CD4-positive, CD25-positive, alpha-beta regulatory T cell (primary cell): ENCODE data around the gene RNF10. TPM values are rescaled to one million over a fixed set of nuclear protein-coding genes. Genes with fewer than 3 reads are reported as not detected.
"Not testable (repeated sequence)": the region's sequence is repeated elsewhere in the genome, so short reads cannot be mapped to it uniquely, and the experiment has no call there.

Experiments used
- ATAC-seq, 2 donors: fragments of 150-1000 bp; cut with Tn5 transposase; one replicate each; pipeline ENCODE4 v1.10.0; 2021; ENCODE audit warnings: low read depth in 2 of 2, moderate number of reproducible peaks in 2 of 2, moderate library complexity in 1 of 2
- DNase-seq, 3 donors: peaks; one replicate each; pipeline versions ENCODE4 v3.0.0 to v3.0.0-alpha.2; 2012 to 2022; ENCODE audit warnings: mixed read lengths in 1 of 3
- H3K27ac ChIP-seq: one replicate; pipeline ENCODE4 v1.7.0; 2013; ENCODE audit warnings: mild to moderate bottlenecking, low read length; ENCODE audit not compliant: insufficient read depth, poor library complexity, severe bottlenecking
- H3K27me3 ChIP-seq: one replicate; pipeline ENCODE4 v1.7.0; 2013; ENCODE audit warnings: low read length; ENCODE audit not compliant: control insufficient read depth, insufficient read depth
- H3K36me3 ChIP-seq: one replicate; pipeline ENCODE4 v1.7.0; 2013; ENCODE audit warnings: mild to moderate bottlenecking, low read length, moderate library complexity; ENCODE audit not compliant: control insufficient read depth, insufficient read depth
- H3K4me1 ChIP-seq: 2 replicates; pipeline ENCODE4 v1.7.0; 2013; ENCODE audit warnings: mild to moderate bottlenecking, low read length; ENCODE audit not compliant: insufficient read depth, control insufficient read depth, poor library complexity, severe bottlenecking
- H3K4me3 ChIP-seq: one replicate; pipeline ENCODE4 v1.7.0; 2013; ENCODE audit warnings: low read depth, mild to moderate bottlenecking, low read length, moderate library complexity
- H3K9me3 ChIP-seq, 2 experiments: 1 replicate in 1 of 2; 2 replicates in 1 of 2; pipeline ENCODE4 v1.7.0; 2013; ENCODE audit warnings: low read length in 2 of 2, mild to moderate bottlenecking in 1 of 2, moderate library complexity in 1 of 2; ENCODE audit not compliant: control insufficient read depth in 2 of 2
- H3K27ac Mint-ChIP-seq, 3 donors: one replicate each; pipeline ENCODE4 v1.8.0; 2020 to 2022; ENCODE audit warnings: mild to moderate bottlenecking in 3 of 3, mixed read lengths in 3 of 3, moderate library complexity in 2 of 3
- H3K27me3 Mint-ChIP-seq: one replicate; pipeline ENCODE4 v1.8.0; 2022; ENCODE audit warnings: mild to moderate bottlenecking, mixed read lengths
- H3K36me3 Mint-ChIP-seq: one replicate; pipeline ENCODE4 v1.8.0; 2020; ENCODE audit warnings: mixed read lengths
- H3K4me1 Mint-ChIP-seq, 4 donors: one replicate each; pipeline ENCODE4 v1.8.0; 2020 to 2022; ENCODE audit warnings: mixed read lengths in 4 of 4, mild to moderate bottlenecking in 1 of 4
- H3K4me3 Mint-ChIP-seq, 4 donors: one replicate each; pipeline ENCODE4 v1.8.0; 2020 to 2022; ENCODE audit warnings: mild to moderate bottlenecking in 4 of 4, mixed read lengths in 4 of 4, moderate library complexity in 3 of 4
- H3K9me3 Mint-ChIP-seq, 7 donors: one replicate each; pipeline ENCODE4 v1.8.0; 2020 to 2022; ENCODE audit warnings: mixed read lengths in 7 of 7, mild to moderate bottlenecking in 3 of 7, moderate library complexity in 2 of 7
- polyA plus RNA-seq, 4 donors: library from polyadenylated mRNA; unstranded; fragments of 300-500 nt; fragmentation: Illumina TruSeq; gene quantifications; one replicate each; pipeline ENCODE4 v1.2.3, GENCODE V29; 2021
- total RNA-seq: library from RNA; stranded (reverse); gene quantifications from one replicate; pipeline ENCODE4 v1.2.3, GENCODE V29; 2022

Gene RNF10
- total and polyA plus RNA-seq, 5 donors from 2014 or later, result 106 to 434 (median 121) TPM

DNA sequence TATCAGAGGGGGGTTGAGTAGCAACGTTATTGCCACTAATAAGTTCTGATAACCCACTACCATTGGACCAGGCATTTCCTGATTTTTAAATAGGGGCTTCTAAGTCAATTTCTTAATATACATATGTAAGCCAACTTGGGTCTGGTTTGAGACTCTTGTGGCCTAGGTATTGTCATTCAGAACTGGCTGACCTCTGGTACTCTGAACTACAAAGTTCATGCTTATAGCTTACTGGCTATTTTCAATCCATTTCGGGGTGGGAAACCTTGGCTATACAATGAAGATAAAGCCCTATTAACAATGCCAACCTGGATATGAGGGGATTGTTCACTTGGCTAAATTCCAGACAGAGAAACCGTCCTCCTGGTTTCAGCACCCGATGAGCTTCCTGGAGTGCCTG is 29.6 kb upstream of the RNF10 start:
- H3K4me1 ChIP-seq, result no peaks in the 10 kb centered on the region
- H3K27me3 ChIP-seq, result no peaks in the 10 kb centered on the region
- H3K27ac ChIP-seq, result no peak overlapping the region
- ATAC-seq (no peak), DNase-seq (no peak)
- peaks cover 0 to 1% (median 0%) of the 10 kb centered on the region in 7 donors for H3K9me3 Mint-ChIP-seq
- no peak overlapping the region for H3K27ac Mint-ChIP-seq
- no peak overlapping the region for H3K4me3 Mint-ChIP-seq
- H3K36me3 Mint-ChIP-seq, result peaks cover 25% of the 10 kb centered on the region
- H3K4me3 ChIP-seq, result no peak overlapping the region
- H3K9me3 ChIP-seq, result no peaks in the 10 kb centered on the region
- H3K36me3 ChIP-seq, result peaks cover 21% of the 10 kb centered on the region
- no peaks in the 10 kb centered on the region for H3K27me3 Mint-ChIP-seq
- H3K4me1 Mint-ChIP-seq, result peaks cover 0 to 5% (median 2%) of the 10 kb centered on the region in 4 donors

DNA sequence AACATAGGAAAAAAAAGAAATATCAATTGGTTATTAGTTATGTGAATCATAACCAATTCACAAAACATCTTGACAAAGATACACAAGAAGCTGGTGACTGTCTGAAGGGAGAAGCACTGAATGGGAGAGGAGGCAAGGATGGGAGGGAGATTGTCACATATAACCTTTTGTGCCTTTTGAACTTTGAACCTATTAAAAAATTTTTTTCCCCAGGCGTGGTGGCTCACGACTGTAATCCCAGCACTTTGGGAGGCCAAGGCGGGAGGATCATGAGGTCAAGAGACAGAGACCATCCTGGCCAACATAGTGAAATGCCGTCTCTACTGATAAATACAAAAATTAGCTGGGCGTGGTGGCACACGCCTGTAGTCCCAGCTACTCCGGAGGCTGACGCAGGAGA is 25.6 kb upstream of the RNF10 start:
- H3K4me3 ChIP-seq, result no peak overlapping the region
- H3K4me3 Mint-ChIP-seq, result no peak overlapping the region
- peaks cover 0 to 1% (median 0%) of the 10 kb centered on the region in 7 donors for H3K9me3 Mint-ChIP-seq
- no peak overlapping the region for H3K27ac ChIP-seq
- no peaks in the 10 kb centered on the region for H3K4me1 Mint-ChIP-seq
- DNase-seq (no peak), ATAC-seq (no peak)
- H3K4me1 ChIP-seq, result no peaks in the 10 kb centered on the region
- H3K36me3 Mint-ChIP-seq, result peaks cover 20% of the 10 kb centered on the region
- H3K9me3 ChIP-seq, result no peaks in the 10 kb centered on the region
- peaks cover 20% of the 10 kb centered on the region for H3K36me3 ChIP-seq
- H3K27me3 ChIP-seq, result no peaks in the 10 kb centered on the region
- no peak overlapping the region for H3K27ac Mint-ChIP-seq
- no peaks in the 10 kb centered on the region for H3K27me3 Mint-ChIP-seq

DNA sequence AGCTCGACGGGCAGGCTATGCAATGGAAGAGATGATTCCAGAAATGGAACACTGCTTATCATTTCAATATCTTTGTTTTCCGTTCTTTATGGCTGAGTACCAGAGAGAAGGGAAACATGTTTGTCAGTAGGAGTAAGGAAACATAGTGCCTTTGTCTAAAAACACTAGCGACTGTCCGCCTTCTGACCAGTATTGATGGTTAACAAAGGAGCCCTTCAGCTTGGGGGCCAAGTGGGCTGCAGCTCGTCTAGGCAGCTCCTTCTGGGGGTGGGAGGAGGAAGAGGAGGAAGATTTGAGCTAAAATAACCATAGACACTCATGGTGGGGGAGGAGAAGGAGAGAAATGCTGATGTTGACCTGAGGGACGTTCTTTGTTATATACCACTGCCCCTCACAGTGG is 20.2 kb upstream of the RNF10 start:
- H3K27ac ChIP-seq, result no peak overlapping the region
- H3K27me3 ChIP-seq, result no peaks in the 10 kb centered on the region
- no peaks in the 10 kb centered on the region for H3K9me3 ChIP-seq
- H3K9me3 Mint-ChIP-seq, result no peaks in the 10 kb centered on the region
- no peak for DNase-seq
- peaks cover 28% of the 10 kb centered on the region for H3K36me3 ChIP-seq
- no peaks in the 10 kb centered on the region for H3K4me1 ChIP-seq
- H3K4me3 Mint-ChIP-seq, result no peak overlapping the region
- no peaks in the 10 kb centered on the region for H3K27me3 Mint-ChIP-seq
- no peak overlapping the region for H3K27ac Mint-ChIP-seq
- no peak for ATAC-seq
- H3K4me3 ChIP-seq, result no peak overlapping the region
- peaks cover 22% of the 10 kb centered on the region for H3K36me3 Mint-ChIP-seq
- H3K4me1 Mint-ChIP-seq, result no peaks in the 10 kb centered on the region

DNA sequence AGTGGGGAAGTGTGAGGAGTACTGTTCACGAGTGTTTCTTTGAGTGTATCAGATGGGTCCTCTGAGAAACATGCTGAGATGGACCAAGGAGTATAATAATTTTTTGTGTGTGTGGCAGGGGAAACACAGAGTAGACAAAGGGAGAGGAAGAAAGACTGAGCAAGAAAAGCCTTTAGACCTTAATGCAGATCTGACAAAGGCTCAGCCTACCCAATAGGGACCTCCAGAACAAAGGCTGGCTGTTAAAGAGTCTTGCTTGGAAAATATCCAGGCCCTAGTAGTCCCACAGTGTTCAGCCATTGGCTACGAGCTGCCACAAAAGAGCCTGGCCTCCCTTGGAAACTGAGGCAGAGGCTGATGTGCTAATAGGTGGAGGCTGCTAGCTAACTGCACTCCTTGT is 18.7 kb upstream of the RNF10 start:
- peaks cover 15% of the 10 kb centered on the region for H3K36me3 ChIP-seq
- H3K27ac Mint-ChIP-seq, result peak overlapping the region in 1 of 3 donors; percentile 18

DNA sequence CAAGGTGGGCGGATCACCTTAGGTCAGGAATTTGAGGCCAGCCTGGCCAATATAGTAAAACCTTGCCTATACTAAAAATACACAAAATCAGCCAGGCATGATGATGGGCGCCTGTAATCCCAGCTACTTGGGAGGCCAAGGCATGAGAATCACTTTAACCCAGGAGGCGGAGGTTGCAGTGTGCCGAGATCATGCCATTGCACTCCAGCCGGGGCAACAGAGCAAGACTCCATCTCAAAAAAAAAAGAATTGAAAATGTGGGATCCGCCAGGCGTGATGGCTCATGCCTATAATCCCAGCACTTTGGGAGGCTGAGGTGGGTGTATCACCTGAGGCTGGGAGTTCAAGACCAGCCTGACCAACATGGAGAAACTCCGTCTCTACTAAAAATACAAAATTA is 14.8 kb upstream of the RNF10 start:
- not testable (repeated sequence) for H3K4me1 Mint-ChIP-seq, DNase-seq, H3K27me3 Mint-ChIP-seq, H3K27me3 ChIP-seq, H3K4me3 ChIP-seq, H3K9me3 ChIP-seq, ATAC-seq, H3K27ac Mint-ChIP-seq, H3K4me1 ChIP-seq, H3K9me3 Mint-ChIP-seq, H3K27ac ChIP-seq, H3K4me3 Mint-ChIP-seq
- H3K36me3 Mint-ChIP-seq, result peaks cover 13% of the 10 kb centered on the region
- peaks cover 11% of the 10 kb centered on the region for H3K36me3 ChIP-seq

More for the DNA sequence above, 18.7 kb upstream of the RNF10 start:
- H3K36me3 Mint-ChIP-seq, result peaks cover 16% of the 10 kb centered on the region
- Histone ChIP-seq H3K4me3 (no peak overlapping the region), H3K27ac (no peak overlapping the region), H3K27me3 (no peaks in the 10 kb centered on the region), H3K9me3 (no peaks in the 10 kb centered on the region), H3K4me1 (no peaks in the 10 kb centered on the region)
- H3K4me1 Mint-ChIP-seq, result no peaks in the 10 kb centered on the region
- ATAC-seq (no peak), DNase-seq (no peak)
- no peaks in the 10 kb centered on the region for H3K27me3 Mint-ChIP-seq
- no peaks in the 10 kb centered on the region for H3K9me3 Mint-ChIP-seq
- H3K4me3 Mint-ChIP-seq, result no peak overlapping the region

DNA sequence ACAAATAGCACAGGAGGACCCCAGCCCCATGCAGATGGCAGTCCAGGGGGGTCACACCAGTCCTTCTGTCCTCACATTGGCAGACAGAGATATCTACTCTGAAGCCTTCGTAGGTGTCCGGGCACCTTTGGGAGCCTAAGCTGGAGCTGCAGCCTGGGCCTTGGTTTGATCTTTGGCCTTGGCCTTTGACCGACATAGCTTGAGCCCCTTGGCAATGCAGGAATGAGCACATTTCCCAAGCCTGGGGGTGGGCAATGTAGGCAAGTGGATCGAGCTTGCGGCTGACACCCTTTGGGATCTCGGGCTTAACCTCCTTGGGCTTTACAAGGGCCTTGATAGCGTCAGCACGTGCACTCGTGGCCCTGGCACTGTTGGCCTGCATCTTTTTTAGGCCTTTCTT is 11.6 kb upstream of the RNF10 start:
- no peak for ATAC-seq
- peak overlapping the region in 1 of 3 donors; percentile 23 for H3K27ac Mint-ChIP-seq
- H3K4me1 ChIP-seq, result no peaks in the 10 kb centered on the region

DNA sequence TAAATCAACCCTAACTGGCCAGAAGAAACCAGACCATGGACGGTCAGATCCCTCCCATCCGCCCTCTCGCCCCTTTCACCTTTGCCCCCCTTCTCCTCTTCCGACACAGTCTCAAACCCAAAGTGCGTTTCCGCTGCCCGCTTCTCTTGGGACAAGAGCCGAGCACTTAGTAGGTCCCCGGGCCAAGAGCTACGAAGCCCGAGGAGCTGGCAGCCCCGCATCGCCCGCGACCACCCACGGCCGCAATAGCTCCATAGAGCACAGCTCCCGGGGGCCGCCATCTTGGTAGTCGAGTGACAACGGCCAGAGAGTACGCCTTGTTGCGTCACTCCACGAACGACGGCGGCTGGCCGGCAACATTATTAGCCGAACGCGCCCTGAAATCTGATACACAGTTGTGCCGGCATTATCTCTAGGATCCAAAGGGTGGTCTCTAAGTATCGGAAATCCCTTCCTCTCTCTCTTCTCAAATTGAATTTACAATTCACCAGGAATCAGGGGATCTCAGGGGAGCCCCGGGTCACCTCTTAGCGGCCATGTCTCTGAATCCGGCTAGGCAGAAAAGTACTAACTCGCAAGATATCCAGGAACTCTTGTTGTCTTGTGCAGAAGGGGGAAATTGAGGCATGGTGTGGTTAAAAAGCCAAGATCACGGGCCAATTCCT is 5.2 kb upstream of the RNF10 start, which contains the start of gene COQ5:
COQ5 (minus strand) TSS at position 298 of the 665 bp plus-strand sequence; CDS start at position 281, 17 bp downstream.
- peak within 1 kb of the TSS; percentile 98 to 100 (median 100) for H3K4me3 Mint-ChIP-seq

More for the DNA sequence above, 11.6 kb upstream of the RNF10 start:
- Histone ChIP-seq H3K27me3 (no peaks in the 10 kb centered on the region), H3K4me3 (no peak overlapping the region), H3K27ac (no peak overlapping the region), H3K9me3 (no peaks in the 10 kb centered on the region), H3K36me3 (no peaks in the 10 kb centered on the region)
- no peak for DNase-seq
- no peaks in the 10 kb centered on the region for H3K27me3 Mint-ChIP-seq
- peaks cover 0 to 1% (median 0%) of the 10 kb centered on the region in 7 donors for H3K9me3 Mint-ChIP-seq
- H3K4me3 Mint-ChIP-seq, result no peak overlapping the region
- peaks cover 0 to 6% (median 5%) of the 10 kb centered on the region in 4 donors for H3K4me1 Mint-ChIP-seq
- H3K36me3 Mint-ChIP-seq, result peaks cover 3% of the 10 kb centered on the region

More for the DNA sequence above, 5.2 kb upstream of the RNF10 start, which contains the start of gene COQ5:
- no peaks in the 10 kb centered on the region for H3K9me3 ChIP-seq
- H3K4me1 Mint-ChIP-seq, result peaks cover 13 to 31% (median 22%) of the 10 kb centered on the region in 4 donors
- peak; percentile 69 to 90 (median 85) for DNase-seq
- peaks cover 23% of the 10 kb centered on the region for H3K4me1 ChIP-seq
- peak within 1 kb of the TSS; percentile 76 for H3K27ac ChIP-seq
- no peaks in the 10 kb centered on the region for H3K27me3 ChIP-seq
- ATAC-seq, result peak; percentile 95 to 96
- H3K36me3 Mint-ChIP-seq, result peaks cover 5% of the 10 kb centered on the region
- peak within 1 kb of the TSS; percentile 97 for H3K4me3 ChIP-seq
- H3K27me3 Mint-ChIP-seq, result no peaks in the 10 kb centered on the region
- H3K9me3 Mint-ChIP-seq, result peaks cover 0 to 1% (median 0%) of the 10 kb centered on the region in 7 donors
- no peaks in the 10 kb centered on the region for H3K36me3 ChIP-seq
- peak within 1 kb of the TSS; percentile 100 for H3K27ac Mint-ChIP-seq
